ENCODE measurements around the gene GOLGA6L22.
"Not testable (repeated sequence)": the region's sequence is repeated elsewhere in the genome, so short reads cannot be mapped to it uniquely, and the experiment has no call there.

The GOLGA6L22 gene, protein sequence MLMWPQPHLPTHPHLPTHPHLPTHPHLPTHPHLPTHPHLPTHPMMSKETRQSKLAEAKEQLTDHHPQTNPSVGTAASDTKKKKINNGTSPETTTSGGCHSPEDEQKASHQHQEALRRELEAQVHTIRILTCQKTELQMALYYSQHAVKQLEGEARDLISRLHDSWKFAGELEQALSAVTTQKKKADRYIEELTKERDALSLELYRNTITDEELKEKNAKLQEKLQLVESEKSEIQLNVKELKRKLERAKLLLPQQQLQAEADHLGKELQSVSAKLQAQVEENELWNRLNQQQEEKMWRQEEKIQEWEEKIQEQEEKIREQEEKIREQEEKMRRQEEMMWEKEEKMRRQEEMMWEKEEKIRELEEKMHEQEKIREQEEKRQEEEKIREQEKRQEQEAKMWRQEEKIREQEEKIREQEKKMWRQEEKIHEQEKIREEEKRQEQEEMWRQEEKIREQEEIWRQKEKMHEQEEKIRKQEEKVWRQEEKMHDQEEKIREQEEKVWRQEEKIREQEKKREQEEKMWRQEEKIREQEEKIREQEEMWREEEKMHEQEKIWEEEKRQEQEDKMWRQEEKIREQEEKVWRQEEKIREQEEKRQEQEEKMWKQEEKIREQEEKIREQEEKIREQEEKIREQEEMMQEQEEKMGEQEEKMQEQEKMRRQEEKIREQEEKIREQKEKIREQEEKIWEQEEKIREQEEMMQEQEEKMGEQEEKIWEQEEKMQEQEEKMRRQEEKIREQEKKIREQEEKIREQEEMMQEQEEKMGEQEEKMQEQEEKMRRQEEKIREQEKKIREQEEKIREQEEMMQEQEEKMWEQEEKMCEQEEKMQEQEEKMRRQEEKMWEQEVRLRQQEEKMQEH

DNA sequence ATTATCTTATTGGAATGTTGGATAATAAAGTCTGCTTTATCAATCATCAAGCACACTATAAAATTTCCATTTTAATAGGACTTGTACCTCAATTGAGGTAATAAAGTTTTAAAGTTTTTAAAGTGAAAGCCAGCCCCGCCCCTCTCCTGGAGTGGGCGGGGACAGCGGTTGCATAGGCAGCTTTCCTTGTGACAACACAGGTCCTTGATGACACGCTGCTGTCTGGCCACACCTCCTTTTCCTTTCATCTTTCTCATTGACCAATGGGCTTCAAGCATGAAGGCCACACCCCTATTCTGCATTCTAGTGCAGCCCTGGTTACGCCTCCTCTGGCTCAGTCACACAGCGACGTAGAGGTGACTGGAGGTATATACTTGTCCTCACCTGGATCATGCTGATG lies at the start of gene GOLGA6L22:
GOLGA6L22 (plus strand) TSS at position 301 of the 400 bp plus-strand sequence; CDS start at position 392, 91 bp downstream.
- DNase-seq (ENCODE audit: low read depth in 2 of 2) = not testable (repeated sequence)

DNA sequence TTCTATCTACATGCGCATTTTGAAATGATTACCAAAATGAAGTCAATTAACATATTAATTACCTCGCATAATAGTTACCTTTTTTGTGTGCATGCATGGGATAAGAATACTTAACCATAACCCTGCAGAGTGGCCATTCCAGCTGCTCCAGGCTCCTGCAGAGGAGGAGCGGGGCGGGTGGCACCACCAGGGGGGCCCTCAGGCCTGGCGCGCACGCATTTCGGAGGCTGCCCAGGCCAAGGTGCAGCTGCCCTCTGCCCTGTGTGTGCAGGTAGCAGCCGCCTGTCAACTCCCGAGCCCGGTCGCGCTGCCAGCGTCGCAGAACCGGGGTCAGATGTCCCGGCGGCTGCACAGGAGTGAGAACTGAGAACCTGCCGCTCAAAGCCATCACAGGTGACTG lies 41.4 kb upstream of the GOLGA6L22 start:
- not testable (repeated sequence) for DNase-seq (ENCODE audit: low read depth in 2 of 2)

DNA sequence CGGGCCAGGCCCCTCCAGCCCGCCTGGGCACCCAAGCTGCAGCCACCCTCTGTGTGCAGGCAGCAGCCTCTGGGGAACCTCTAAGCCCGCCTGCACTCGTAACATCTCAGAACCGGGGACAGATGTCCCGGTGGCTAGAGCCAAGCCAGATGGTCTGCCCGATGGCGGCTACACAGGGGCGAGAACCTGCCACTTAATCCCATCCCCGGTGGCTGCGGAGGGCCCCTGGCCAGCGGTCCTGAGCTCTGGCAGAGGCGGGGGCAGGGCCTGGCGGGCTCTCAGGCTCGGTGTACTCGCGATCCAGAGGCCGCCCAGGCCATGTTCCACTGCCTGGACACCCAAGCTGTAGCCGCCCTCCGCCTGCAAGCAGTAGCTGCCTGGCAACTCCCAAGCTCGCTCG lies 40.9 kb upstream of the GOLGA6L22 start:
- not testable (repeated sequence) for DNase-seq (ENCODE audit: low read depth in 2 of 2)

DNA sequence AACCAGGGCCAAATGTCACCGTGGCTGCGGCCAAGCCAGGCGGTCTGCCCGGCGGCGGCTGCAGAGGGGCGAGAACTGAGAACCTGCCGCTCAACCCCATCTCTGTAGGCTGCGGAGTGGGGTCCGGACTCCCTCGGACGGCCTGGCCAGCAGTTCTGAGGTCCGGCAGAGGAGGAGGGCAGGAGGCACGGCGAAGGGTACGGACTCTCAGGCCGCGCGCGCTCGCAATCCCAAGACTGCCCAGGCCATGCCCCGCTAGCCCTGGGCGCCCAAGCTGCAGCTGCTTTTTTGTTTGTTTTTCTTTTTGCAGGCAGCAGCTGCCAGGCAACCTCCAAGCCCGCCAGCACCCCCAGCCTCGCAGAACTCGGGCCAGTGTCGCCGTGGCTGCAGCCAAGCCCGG lies 40.5 kb upstream of the GOLGA6L22 start:
- not testable (repeated sequence) for DNase-seq (ENCODE audit: low read depth in 2 of 2)

DNA sequence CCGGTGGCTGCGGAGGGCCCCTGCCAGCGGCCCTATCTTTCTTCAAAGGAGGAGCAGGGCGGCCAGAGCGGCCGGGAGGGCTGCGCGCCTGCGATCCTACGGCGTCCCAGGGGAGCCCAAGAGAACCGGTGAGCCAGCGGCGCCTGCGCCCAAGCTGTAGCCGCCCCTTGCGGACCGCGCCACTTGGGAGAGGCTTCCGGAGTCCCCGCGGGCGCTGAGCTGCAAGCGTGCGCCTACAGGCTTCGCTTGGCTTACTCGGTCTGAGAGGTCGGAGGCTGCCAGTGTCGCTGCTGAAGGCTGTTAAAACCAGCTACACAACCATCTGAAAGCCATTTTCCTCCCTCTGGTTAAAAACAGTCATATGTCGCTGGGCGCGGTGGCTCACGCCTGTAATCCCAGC lies 40.0 kb upstream of the GOLGA6L22 start:
- DNase-seq (ENCODE audit: low read depth in 2 of 2) = not testable (repeated sequence)

DNA sequence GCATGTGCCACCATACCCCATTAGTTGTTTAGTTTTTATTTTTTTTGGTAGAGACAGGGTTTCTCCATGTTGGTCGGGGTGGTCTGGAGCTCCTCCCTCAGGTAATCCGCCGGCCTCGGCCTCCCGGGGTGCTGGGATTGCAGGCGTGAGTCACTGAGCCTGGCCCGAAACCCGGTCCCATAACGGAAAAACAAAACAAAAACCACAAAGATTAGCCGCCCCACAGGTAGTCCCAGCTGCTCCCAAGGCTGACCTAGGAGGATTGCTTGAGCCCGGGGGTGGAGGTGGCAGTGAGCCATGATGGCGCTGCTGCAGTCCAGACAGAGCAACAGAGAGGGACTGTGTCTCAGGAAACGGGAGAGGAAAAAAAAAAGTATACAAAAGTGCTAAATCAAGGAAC lies 38.4 kb upstream of the GOLGA6L22 start:
- DNase-seq (ENCODE audit: low read depth in 2 of 2) = not testable (repeated sequence)

DNA sequence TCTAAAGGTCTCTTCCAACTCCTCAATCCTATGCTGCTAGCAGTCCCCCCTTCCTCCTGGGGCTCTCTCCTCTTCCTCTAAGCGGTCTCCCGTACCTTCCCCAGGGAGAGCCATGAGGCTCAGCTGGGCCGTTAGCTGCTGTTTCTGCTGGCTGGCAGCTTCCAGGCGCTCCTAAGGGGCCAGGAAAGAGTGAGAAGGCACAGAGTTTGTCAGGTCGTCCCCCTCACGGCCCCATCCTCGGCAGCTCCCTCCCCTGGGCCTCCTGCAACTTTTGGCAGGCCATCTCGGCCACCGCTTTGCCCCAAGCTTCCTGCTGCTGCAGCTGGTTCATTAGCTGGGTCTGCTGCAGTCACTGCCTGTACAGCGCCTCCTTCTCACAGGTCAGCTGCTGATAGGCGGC lies 29.3 kb upstream of the GOLGA6L22 start:
- not testable (repeated sequence) for DNase-seq (ENCODE audit: low read depth in 2 of 2)

DNA sequence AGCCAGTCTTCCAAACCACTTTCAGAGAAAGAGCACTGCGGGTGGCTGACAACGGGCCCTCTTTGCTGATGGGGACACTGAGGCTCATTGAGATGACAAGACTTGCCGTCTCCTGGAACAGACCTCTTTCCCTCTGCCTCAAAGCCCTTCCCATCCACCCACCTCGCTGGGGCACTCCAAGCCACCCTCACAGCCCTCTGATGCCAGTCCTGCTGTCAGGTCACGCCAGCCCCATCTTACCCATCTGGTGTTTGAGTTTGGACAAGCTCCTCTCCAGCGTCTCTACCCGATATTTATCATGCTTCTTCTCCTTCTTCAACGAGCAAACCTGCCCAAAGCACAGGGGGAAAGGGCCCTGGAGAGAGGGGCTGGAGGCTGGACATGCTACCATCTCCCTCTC lies 27.0 kb upstream of the GOLGA6L22 start:
- not testable (repeated sequence) for DNase-seq (ENCODE audit: low read depth in 2 of 2)

DNA sequence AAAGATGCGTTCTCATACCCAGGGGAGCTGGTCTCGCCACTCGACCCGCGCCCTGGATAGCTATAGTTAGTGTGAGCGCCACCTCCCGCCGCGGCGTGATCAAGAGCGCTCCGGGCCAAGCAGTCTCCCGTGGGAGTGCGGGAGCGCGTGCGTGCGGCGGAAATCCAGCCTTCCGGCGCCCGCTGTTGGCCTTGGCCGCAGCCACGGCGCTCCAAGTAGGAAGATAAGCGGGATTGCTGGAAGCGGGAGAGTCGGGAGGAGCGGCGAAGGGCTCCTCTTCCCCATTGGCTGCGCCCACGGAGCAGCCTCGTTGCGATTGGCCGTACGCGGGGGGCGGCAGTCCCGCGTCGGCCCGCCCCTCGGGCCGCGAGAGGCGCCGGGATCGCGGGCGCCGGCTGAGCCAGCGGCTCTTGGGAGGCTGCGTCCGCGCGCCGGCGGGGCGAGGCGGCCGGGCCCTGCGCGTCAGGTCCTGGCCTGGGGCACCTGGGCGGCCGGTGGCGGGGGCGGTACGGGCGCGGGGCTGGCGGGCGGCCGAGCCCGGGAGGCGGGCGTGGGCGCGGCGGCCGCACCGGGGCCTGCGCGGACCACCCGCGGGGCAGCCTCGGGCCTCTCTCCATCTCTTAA lies 35.9 kb downstream of the GOLGA6L22 start:
- DNase-seq (ENCODE audit: low read depth in 2 of 2) = peak; percentile 0 to 7

DNA sequence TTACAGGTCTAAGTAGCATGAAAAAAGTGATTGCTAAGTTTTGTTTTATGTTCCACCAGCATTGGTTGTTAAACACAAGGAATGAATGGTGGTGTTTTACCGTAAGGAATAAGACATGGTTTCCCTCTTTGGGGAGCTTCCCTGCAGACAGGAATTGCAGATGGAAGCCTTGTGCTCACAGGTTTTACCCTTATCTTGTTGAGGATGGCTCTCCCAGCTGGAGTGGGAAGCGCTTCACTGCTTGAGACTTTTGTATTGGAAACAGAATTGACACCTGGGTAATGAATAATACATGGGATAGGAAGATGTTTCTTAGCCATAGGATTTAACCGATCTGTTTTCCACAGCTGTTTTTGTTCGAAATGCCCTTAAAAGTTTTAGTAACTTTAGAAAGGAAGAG lies 38.5 kb downstream of the GOLGA6L22 start:
- not testable (repeated sequence) for DNase-seq (ENCODE audit: low read depth in 2 of 2)

DNA sequence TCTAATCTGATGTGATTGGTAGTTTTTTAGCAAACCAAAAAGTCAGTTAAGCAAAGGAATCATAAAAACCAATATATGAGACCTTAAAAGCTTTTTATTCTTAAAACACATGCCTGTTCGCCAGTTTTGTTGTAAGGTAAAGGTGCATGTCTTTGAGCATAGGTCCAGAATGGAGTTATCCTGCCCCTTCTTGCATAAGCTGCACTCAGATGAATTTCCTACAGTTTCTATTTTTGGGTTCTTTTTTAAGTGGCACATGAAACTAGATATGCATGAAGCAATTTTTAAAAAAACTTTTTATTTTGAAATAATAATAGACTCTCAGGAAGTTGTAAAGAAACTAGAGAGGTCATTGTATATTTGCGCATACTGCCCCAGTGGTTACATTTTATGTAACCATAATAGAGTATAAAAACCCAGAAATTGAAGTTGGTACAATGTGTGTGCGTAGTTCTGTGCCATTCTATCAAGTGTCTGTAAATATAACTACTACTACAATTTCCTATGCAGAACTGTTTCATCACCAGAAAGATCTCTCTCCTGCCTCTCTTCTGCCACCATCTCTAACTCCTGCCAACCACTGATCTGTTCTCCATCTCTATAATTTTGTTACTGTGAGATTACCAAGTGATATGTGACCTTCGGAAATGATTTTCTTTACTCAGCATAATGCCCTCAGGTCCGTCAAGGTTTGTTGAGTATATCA lies 39.7 kb downstream of the GOLGA6L22 start:
- not testable (repeated sequence) for DNase-seq (ENCODE audit: low read depth in 2 of 2)

DNA sequence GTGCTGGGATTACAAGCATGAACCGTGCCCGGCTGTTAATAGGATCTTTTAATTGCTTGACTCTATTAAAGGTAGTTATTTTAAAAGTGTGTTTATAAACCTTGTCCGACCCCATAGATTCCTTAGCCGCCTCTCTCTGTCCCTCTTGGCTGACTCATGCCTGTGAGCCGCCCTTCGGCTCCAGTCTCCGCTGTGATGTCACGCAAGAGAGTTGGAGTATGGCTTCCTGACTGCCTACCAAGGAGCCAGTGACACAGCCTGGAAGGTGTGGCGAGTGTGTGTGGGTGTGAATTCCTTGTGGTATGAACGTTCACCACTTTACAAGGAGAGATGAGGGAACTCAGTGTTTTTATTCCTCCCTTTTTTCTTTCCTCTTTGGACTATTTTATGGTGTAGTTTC lies 43.6 kb downstream of the GOLGA6L22 start:
- DNase-seq (ENCODE audit: low read depth in 2 of 2) = not testable (repeated sequence)

DNA sequence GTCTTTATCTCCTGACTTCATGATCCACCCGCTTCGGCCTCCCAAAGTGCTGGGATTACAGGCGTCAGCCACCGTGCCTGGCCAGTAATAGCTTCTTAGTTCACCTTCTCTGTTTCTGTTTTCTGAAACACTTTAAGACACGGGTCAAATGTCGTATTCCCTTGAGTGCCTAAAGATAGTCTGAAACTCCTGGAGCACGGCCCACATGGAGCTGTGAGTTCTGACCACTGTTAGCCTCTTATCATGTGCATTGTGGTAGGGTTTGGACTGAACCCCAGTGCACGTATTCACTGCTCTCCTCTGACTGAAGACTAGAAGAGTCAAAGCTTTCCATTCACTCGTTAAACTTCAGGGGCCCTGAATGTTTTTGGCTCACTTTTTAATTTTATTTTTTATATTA lies 48.3 kb downstream of the GOLGA6L22 start:
- DNase-seq (ENCODE audit: low read depth in 2 of 2) = not testable (repeated sequence)

DNA sequence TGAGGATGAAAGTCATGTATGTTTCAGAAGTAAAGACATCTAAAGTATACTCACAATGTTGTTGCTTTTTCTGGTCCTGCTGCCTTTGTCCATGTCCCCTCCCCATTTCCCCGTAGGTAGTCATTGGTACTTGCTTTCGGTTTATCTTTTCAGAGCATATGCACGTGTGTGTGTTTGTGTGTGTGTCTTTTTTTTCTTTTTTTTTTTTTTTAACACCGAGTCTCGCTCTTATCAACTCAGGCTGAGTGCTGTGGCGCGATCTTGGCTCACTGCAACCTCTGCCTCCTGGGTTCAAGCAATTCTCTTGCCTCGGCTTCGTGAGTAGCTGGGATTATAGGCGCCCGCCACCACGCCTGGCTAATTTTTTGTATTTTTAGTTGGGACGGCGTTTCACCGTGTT lies 57.4 kb downstream of the GOLGA6L22 start:
- not testable (repeated sequence) for DNase-seq (ENCODE audit: low read depth in 2 of 2)
